SH-SY5Y (cell line): ENCODE measurements around the gene KIRREL2.

Experiments
- GATA2 ChIP-seq: IDR thresholded peaks from 2 replicates; pipeline ENCODE4 v1.6.1; 2011; ENCODE audit warnings: mild to moderate bottlenecking, low read depth, low read length
- GATA3 ChIP-seq: IDR thresholded peaks from 2 replicates; pipeline ENCODE4 v1.6.1; 2011; ENCODE audit warnings: low read depth, mild to moderate bottlenecking, low read length, moderate library complexity

DNA sequence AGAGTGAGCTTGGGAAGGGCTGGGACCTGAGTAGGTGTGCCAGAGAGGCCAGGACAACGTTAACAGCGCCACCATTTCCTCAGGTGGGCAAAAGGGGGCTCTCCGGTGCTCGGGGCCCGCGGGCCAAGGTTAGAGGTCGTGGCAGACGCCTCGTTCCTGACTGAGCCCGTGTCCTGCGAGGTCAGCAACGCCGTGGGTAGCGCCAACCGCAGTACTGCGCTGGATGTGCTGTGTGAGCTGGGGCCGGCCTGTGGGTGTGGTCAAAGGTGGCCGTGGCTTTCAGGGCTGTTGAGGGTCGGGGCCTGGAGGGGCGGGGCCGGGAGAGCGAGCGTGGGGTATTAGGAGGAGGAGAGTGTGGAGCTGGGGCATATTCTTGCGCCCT, 3.7 kb downstream of the KIRREL2 start:
- TF ChIP-seq GATA3, result no peak
- no peak for TF ChIP-seq GATA2
